ENCODE results near the gene MTPN.

GRCh38 chr7:135995748-135996147 lies 18.6 kb upstream of the MTPN start:
- no peak for TF ChIP-seq CTCF (IDR thresholded peaks at IDR 0.05 in 4 of 5, conservative IDR thresholded peaks at IDR 0.05 in 1 of 5)
- TF ChIP-seq POLR2A (IDR thresholded peaks at IDR 0.05), result no peak

Data from gastrocnemius medialis (tissue), 4 donors.